ENCODE data around the gene SMYD3. TPM values are rescaled to one million over a fixed set of nuclear protein-coding genes. Genes with fewer than 3 reads are reported as not detected.
"Not testable (repeated sequence)": the region's sequence is repeated elsewhere in the genome, so short reads cannot be mapped to it uniquely, and the experiment has no call there.

The SMYD3 gene
- total and polyA plus RNA-seq, 2 of the 4 experiments (the other 2 are of a cell fraction), result 26.5 to 37.6 TPM

- peak overlapping the region; percentile 68 for H2AK9ac ChIP-seq (replicated peaks; ENCODE audit: low read depth, low read length, poor library complexity)
- peak overlapping the region; percentile 98 for H3K23ac ChIP-seq (ENCODE audit: low read depth, low read length)
- H3K79me1 ChIP-seq (ENCODE audit: low read depth in 1 of 2, low read length in 2 of 2), result no peaks in the 10 kb centered on the region
- H2BK20ac ChIP-seq (ENCODE audit: low read depth, low read length), result peak overlapping the region; percentile 95
- H3K14ac ChIP-seq (replicated peaks; ENCODE audit: low read depth, low read length), result peak overlapping the region; percentile 77
- ChIA-PET CTCF (interaction anchor here (0.6 to 0.7 kb wide), 2 partner anchors 9 to 145 kb away, joined by 3 to 6 read pairs; no protein-coding TSS in a partner anchor), POLR2A (ENCODE audit: unreplicated experiment) (interaction anchor here (1.1 to 1.5 kb wide), 2 partner anchors 18 to 46 kb away, joined by 4 read pairs; no protein-coding TSS in a partner anchor)
- H3K36me3 ChIP-seq (ENCODE audit: control insufficient read depth, insufficient read depth, low read length), result no peaks in the 10 kb centered on the region
- H3K4me3 ChIP-seq (ENCODE audit: insufficient read depth, low read depth, low read length), result no peak overlapping the region
- peak; percentile 95 for DNase-seq
- peak overlapping the region; percentile 93 for H3K4ac ChIP-seq (ENCODE audit: low read depth, low read length)
- no peaks in the 10 kb centered on the region for H4K20me1 ChIP-seq (ENCODE audit: insufficient read depth, low read length)
- H3K9me3 ChIP-seq (ENCODE audit: control insufficient read depth, insufficient read depth, low read length), result no peaks in the 10 kb centered on the region
- H4K5ac ChIP-seq (ENCODE audit: low read depth, low read length), result peak overlapping the region; percentile 60
- H3K4me1 ChIP-seq (ENCODE audit: control insufficient read depth, insufficient read depth, low read length), result peaks cover 10% of the 10 kb centered on the region
- in situ Hi-C loops (cut with MboI; ENCODE audit: low sequenced_read_pairs), result no loop called here
- peak overlapping the region; percentile 47 for H2BK15ac ChIP-seq (ENCODE audit: low read depth, low read length)
- ATAC-seq (ENCODE audit: low read depth), result peak; percentile 96
- H3K27ac ChIP-seq (ENCODE audit: insufficient read depth, low read length), result peak overlapping the region; percentile 90
- TF ChIP-seq MAZ (IDR thresholded peaks at IDR 0.05; ENCODE audit: borderline replicate concordance, low read depth, low read length) (no peak), FOS (IDR thresholded peaks at IDR 0.05; ENCODE audit: low read depth, low read length) (0 out of 2 replicates have a peak, but pooled peaks have one; percentile 36), NFE2L2 (IDR thresholded peaks at IDR 0.05; ENCODE audit: low read depth, low read length) (no peak), USF2 (IDR thresholded peaks at IDR 0.05; ENCODE audit: low read depth, low read length) (0 out of 2 replicates have a peak, but pooled peaks have one; percentile 5), CEBPB (IDR thresholded peaks at IDR 0.05; ENCODE audit: low read depth, low read length) (peak; percentile 99), BHLHE40 (IDR thresholded peaks at IDR 0.05; ENCODE audit: low read depth, low read length) (peak; percentile 94), MXI1 (IDR thresholded peaks at IDR 0.05; ENCODE audit: borderline replicate concordance, low read depth, low read length) (0 out of 2 replicates have a peak, but pooled peaks have one; percentile 12), RAD21 (IDR thresholded peaks at IDR 0.05; ENCODE audit: low read length) (peak; percentile 1; the same call in 1 of the 2 replicates)
- H3K27me3 ChIP-seq (ENCODE audit: control insufficient read depth, insufficient read depth, low read length), result no peaks in the 10 kb centered on the region
- H2AFZ ChIP-seq (replicated peaks; ENCODE audit: low read length, poor library complexity), result peak overlapping the region; percentile 85
- H3K4me2 ChIP-seq (ENCODE audit: low read depth, low read length), result peak overlapping the region; percentile 34
- H2AK5ac ChIP-seq (ENCODE audit: low read depth, low read length), result peak overlapping the region; percentile 77
- peak overlapping the region; percentile 94 for H4K91ac ChIP-seq (ENCODE audit: insufficient read depth, low read depth, low read length)
- peak overlapping the region; percentile 89 for H3K56ac ChIP-seq (ENCODE audit: extremely low read depth, insufficient read depth, low read length)
- intact Hi-C loops (cut with micrococcal nuclease), result no loop called here
- BruUV-seq (replicated peaks), result no TSS peak
- dilution Hi-C loops (cut with HindIII; ENCODE audit: low sequenced_read_pairs, unreplicated experiment), result no loop called here
- peak overlapping the region; percentile 64 for H3K9ac ChIP-seq (ENCODE audit: low read depth, low read length)
- peak overlapping the region; percentile 98 for H2BK120ac ChIP-seq (ENCODE audit: low read depth, low read length)
- peak overlapping the region; percentile 83 for H3K18ac ChIP-seq (ENCODE audit: low read depth, low read length)
- H4K8ac ChIP-seq (ENCODE audit: low read depth in 2 of 2, low read length in 2 of 2), result peak overlapping the region; percentile 41 to 89
- 0 out of 2 replicates have a peak, but pooled peaks cover 10% of the 10 kb centered on the region for H3K9me1 ChIP-seq (ENCODE audit: insufficient read depth, low read length)
- H2BK5ac ChIP-seq (ENCODE audit: low read depth, low read length, poor library complexity, severe bottlenecking), result peak overlapping the region; percentile 92
- whole genome bisulfite sequencing, 2 experiments (ENCODE audit: extremely low coverage in 2 of 2, insufficient read length in 1 of 2), result 0% methylated on average over 1 of the region's 11 CpGs; no CpG with 5 or more reads in 1 of the 2 experiments
Observed at GRCh38 chr1:245822996-245823395, 684.1 kb downstream of the SMYD3 start.

GRCh38 chr1:245818363-245818762 is 688.7 kb downstream of the SMYD3 start:
- no CpG with 5 or more reads among the region's 6 CpGs for WGBS, 2 experiments (ENCODE audit: extremely low coverage in 2 of 2, insufficient read length in 1 of 2)
- DNase-seq; H2BK120ac ChIP-seq (ENCODE audit: low read depth, low read length); H2AK5ac ChIP-seq (ENCODE audit: low read depth, low read length); H3K79me1 ChIP-seq (ENCODE audit: low read depth in 1 of 2, low read length in 2 of 2); H2BK20ac ChIP-seq (ENCODE audit: low read depth, low read length); H4K20me1 ChIP-seq (ENCODE audit: insufficient read depth, low read length); H3K4ac ChIP-seq (ENCODE audit: low read depth, low read length); CTCF ChIA-PET; H3K4me2 ChIP-seq (ENCODE audit: low read depth, low read length); H3K56ac ChIP-seq (ENCODE audit: extremely low read depth, insufficient read depth, low read length); H3K23ac ChIP-seq (ENCODE audit: low read depth, low read length); H3K9me3 ChIP-seq (ENCODE audit: control insufficient read depth, insufficient read depth, low read length); H4K91ac ChIP-seq (ENCODE audit: insufficient read depth, low read depth, low read length); in situ Hi-C loops (cut with MboI; ENCODE audit: low sequenced_read_pairs); H3K36me3 ChIP-seq (ENCODE audit: control insufficient read depth, insufficient read depth, low read length); BruUV-seq (replicated peaks); H4K5ac ChIP-seq (ENCODE audit: low read depth, low read length); H2BK15ac ChIP-seq (ENCODE audit: low read depth, low read length); ATAC-seq (ENCODE audit: low read depth); H3K9ac ChIP-seq (ENCODE audit: low read depth, low read length); H3K27ac ChIP-seq (ENCODE audit: insufficient read depth, low read length); H3K4me3 ChIP-seq (ENCODE audit: insufficient read depth, low read depth, low read length); H3K27me3 ChIP-seq (ENCODE audit: control insufficient read depth, insufficient read depth, low read length); intact Hi-C loops (cut with micrococcal nuclease); H2AK9ac ChIP-seq (replicated peaks; ENCODE audit: low read depth, low read length, poor library complexity); H3K9me1 ChIP-seq (ENCODE audit: insufficient read depth, low read length); H3K18ac ChIP-seq (ENCODE audit: low read depth, low read length); H2BK5ac ChIP-seq (ENCODE audit: low read depth, low read length, poor library complexity, severe bottlenecking); H3K14ac ChIP-seq (replicated peaks; ENCODE audit: low read depth, low read length); H3K4me1 ChIP-seq (ENCODE audit: control insufficient read depth, insufficient read depth, low read length); H2AFZ ChIP-seq (replicated peaks; ENCODE audit: low read length, poor library complexity); H4K8ac ChIP-seq (ENCODE audit: low read depth in 2 of 2, low read length in 2 of 2); POLR2A ChIA-PET (ENCODE audit: unreplicated experiment); dilution Hi-C loops (cut with HindIII; ENCODE audit: low sequenced_read_pairs, unreplicated experiment): not testable (repeated sequence)
